NCI-H1694 (cell line): Measurements from ENCODE around the gene PARP1.
"Not testable (repeated sequence)": the region's sequence is repeated elsewhere in the genome, so short reads cannot be mapped to it uniquely, and the experiment has no call there.

ENCODE experiments used
- DNase-seq: peaks from one replicate; lab custom pipeline; 2025; lab: John Stamatoyannopoulos, UW

The PARP1 gene

DNA sequence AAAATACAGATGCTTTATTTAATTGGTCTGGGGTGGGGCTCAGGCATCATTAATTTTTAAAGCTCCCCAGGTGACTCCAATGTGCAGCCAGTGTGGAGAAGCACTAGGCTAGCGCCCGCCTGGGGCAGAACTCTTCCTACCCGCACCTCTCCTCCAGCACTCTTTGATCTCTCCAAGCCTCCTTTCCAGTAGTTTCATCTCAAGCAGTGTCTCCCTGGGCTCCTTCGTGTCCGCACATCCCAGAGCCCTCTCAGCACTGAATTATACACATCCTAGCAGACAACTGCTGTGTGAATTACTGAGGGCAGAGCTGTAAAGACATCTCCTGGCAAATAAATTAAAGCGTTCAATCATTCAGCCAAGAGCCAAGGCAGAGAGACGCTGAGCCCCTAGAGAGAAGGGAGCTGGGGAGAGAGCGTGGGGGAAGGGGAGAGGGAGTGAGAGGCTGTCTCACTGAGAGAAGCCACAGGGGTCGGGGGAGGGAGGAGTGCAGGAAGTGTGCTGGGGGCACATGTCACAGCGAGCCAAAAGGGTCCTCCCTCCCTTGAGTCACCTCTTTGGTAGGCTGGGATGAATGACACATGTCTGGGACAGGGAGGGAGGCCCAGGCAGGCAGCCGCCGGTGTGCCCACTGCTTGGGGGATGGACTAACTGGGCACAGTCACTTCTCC lies 21.0 kb upstream of the PARP1 start:
- DNase-seq: no peak

DNA sequence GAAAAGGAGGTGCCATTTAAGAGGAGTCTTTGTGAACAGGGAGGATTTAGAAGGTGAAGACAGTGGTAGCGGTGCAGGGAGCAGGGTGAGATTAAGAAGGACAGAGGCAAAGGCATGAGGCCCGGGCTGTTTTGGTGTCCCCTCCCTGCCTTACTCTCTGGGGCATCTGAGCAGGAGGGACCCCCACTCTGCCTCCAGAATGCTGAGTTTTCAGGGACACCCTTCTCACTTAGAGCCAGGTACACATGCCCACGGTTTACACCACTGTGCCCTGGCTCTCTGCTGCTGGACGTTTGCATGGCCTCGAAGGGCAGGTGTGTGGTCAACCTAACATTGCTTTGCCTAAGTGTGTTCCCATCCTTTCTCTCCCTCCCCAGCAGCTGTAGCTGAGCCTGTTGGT lies 20.5 kb upstream of the PARP1 start:
- no peak for DNase-seq

DNA sequence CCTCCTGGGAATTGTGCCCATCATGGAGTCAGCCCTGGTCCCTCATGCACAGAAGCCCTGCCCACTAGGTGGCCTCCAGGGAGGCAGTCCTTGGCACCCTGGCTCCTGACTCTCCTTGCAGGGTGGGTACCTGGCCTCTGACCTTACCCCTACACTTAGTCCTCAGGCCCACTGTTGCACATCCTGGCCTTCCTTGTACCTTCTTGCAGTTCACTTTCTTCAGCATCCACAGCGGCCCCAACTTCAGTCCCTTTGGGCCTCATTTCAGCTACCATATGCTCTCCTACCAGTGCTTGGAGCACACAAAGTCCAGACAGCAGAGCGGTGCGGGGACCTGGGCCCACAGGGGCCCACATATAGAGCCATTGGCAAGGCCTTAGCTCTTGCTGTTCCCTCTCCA lies 19.2 kb upstream of the PARP1 start:
- DNase-seq: no peak

DNA sequence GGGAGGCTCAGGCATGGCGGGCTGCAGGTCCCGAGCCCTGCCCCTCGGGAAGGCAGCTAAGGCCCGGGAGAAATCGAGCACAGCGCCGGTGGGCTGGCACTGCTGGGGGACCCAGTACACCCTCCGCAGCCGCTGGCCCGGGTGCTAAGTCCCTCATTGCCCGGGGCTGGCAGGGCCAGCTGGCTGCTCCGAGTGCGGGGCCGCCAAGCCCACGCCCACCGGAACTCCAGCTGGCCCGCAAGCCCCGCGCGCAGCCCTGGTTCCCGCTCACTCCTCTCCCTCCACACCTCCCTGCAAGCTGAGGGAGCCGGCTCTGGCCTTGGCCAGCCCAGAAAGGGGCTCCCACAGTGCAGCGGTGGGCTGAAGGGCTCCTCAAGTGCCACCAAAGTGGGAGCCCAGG lies 18.5 kb upstream of the PARP1 start:
- DNase-seq: not testable (repeated sequence)

DNA sequence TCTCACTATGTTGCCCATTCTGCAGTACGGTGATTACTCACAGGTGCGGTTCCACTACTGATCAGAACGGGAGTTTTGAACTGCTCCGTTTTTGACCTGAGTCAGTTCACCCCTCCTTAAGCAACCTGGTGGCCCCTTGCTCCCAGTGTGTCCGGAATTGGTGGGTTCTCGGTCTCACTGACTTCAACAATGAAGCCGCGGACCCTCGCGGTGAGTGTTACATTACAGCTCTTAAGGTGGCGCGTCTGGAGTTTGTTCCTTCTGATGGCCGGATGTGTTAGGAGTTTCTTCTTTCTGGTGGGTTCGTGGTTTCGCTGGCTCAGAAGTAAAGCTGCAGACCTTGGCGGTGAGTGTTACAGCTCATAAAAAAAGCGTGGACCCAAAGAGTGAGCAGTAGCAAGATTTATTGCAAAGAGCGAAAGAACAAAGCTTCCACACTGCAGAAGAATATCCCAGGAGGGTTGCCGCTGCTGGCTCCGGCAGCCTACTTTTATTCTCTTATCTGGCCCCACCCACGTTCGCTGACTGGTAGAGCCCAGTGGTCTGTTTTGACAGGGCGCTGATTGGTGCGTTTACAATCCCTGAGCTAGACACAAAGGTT lies 17.6 kb upstream of the PARP1 start:
- no peak for DNase-seq

DNA sequence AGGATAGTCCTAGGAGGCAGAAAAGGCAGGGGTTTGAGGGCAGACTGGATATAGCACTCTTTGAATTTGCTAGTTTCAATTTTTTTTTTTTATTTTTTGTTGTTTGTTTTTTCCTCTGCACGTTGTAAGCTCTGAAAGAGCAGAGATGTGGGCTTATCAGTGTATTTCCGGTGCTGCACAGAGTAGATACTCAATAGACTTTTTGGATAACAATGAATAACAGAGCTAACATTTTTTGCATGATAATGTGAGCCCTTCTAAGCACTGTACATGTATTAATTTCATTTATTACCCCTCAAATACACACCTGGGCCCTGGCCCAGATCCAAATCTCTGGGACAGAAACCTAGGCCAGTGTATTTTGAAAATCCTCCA lies 17.1 kb upstream of the PARP1 start:
- no peak for DNase-seq

DNA sequence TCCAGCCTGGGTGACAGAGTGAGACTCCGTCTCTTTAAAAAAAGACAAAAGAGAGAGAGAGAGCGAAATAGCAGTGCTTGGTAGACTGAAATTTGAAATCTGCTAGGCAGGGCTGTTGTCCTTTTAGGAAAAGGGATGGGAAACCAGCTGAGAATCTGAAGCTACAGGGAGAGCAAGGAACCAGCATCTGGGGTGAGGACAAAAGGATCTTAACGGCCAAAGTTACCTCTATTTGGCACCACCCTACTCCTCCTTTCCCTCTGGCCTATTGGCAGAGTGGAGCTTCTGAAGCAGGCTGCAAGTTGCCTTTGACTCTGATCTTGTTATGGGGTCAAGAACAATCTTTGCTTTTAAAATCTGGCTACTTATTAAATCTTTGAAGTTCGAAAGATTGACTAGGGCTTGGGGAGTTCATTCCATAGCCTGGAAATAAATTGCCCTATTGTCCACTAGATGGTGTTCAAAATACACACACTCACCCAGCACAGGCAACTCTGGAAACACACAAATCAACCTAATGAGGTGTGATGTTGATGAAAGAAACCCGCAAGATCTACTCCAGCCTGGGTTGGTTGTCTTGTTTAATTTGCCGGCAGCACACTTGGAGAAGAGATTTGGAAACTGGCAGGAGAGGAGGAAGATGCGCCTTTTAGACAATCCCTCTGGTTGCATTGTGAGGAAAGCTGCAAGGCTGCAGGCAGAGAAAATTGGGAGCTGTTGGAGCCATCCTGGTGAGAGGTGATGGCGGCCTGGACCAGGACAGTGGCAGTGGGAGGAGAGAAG lies 16.5 kb upstream of the PARP1 start:
- no peak for DNase-seq

DNA sequence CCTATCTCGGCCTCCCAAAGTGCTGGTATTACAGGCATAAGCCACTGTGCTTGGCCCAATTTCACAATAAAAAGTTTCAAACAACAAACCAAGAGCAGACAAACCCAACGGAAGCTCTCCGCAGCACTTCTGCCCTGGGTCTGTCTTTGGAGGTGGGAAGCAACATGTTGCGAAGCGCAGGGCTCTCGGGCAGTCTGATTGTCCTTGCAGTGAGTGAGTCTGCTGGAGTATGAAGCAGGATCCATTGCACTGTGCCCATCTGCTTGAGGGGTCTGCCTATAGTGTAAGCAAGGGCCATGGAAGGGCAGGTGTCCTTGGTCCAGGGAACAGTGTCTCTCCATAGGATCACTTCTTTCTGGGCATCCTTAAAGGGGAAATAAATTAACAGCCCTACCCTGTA lies 14.6 kb upstream of the PARP1 start:
- DNase-seq: no peak

DNA sequence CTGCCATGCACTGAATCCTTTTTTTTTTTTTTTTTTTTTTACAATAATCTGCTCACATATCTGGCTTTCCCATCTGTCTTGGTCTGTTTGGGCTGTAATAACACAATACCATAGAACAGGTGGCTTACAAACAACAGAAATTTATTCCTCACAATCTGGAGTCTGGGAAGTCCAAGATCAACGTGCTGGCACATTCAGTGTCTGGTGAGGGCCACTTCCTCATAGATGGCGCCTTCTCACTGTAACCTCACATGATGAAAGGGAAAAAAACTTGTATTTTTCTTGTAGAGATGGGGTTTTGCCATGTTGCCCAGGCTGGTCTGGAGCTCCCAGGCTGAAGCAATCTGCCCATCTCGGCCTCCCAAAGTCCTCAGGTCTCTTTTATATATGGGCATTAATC lies 13.0 kb upstream of the PARP1 start:
- DNase-seq: no peak

DNA sequence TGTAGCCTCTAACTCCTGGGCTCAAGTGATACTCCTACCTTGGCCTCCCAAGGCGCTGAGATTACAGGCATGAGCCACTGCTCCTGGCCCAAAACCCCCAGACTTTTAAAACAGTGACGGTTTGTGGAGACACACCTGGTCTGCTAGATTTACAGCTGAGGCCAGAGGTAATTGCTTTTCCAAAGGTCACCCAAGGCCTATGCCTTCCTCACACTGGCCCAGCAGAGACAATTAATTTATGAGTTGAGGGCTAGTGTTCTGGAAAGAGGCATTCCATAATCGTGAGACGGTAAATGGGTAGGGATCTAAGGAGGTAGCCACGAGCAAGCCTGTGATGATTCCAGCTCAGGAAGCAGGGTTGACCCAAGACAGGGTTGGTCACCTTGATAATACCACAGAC lies 12.4 kb upstream of the PARP1 start:
- DNase-seq: no peak

DNA sequence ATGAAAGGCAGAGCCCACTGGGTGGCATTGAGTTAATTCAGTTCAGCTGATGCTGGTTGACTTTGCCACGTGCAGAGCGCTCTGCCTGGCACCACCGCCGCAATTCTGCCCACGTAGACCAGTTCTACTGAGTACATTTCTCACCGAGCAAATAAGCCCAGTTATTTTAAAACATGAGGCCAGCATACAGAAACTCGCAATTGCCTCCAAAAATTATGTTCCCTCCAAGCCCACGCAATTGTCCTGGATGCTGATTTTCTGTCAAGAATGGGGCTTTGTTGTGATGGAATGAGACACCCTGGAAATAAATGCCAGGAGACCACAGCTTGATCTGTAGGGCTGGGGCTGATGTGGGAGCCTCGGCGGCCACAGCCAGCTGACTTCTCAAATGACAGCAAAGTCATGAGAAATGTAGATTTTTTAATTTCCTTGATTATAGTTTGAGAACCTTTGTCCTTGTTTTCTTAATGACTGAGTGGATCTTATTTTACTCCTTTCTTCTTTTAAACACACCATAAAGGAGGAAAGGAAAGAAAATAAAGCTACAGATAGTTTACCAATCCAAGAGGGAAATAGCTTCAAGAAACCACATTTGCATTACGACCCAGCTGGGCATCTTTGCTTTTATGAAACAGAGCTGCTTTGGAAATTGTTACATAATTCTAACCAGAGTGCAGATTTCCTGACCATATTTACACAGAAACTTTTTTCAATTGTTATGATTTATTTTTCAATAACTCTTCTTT lies 11.6 kb upstream of the PARP1 start:
- DNase-seq: no peak

DNA sequence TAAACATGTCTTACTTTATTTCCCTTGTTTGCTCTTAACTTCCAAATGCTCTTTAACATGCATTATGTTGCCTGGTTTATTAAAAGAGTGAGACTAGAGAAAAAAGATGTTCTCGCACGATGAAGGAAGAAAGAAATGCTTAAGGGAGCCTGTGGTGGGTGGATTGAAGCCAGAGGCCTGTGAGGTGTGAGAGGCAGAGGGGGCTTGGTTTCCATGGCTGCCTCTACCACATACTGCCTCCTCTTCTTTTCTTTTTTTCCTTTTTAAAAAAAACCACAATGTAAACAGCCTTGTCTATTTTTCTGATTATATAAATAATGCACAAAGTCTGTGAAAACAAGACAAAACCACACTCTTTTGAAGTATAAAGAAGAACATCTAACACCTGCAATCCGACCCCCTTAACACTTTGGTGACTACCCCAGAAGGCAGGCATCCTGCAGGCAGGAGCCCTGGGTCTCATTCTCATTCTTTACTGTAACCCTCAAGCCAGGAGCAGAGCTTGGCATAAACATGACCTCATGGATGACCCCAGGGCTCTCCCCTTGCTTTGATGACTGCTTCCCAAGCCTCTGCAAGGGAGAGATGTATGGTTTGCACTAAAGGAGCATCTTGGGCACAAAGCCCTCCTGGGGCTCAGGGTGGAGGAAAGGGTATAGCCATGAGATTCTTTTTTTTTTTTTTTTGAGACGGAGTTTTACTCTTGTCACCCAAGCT lies 10.1 kb upstream of the PARP1 start:
- no peak for DNase-seq

DNA sequence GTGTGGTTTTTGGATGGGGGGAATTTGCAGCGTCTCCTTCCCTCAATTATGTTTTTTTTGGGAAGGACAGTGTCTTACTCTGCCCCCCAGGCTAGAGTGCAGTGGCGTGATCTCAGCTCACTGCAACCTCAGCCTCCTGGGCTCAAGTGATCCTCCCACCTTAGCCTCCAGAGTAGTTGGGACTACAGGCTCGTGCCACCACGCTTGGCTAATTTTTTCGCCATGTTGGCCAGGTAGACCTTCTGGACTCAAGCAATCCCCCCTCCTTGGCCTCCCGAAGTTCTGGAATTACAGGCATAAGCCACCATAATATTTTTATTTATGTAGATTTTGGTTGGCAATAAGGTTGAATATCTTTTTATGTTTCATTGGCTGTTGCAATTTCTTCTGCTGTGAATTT lies 9.5 kb upstream of the PARP1 start:
- no peak for DNase-seq

DNA sequence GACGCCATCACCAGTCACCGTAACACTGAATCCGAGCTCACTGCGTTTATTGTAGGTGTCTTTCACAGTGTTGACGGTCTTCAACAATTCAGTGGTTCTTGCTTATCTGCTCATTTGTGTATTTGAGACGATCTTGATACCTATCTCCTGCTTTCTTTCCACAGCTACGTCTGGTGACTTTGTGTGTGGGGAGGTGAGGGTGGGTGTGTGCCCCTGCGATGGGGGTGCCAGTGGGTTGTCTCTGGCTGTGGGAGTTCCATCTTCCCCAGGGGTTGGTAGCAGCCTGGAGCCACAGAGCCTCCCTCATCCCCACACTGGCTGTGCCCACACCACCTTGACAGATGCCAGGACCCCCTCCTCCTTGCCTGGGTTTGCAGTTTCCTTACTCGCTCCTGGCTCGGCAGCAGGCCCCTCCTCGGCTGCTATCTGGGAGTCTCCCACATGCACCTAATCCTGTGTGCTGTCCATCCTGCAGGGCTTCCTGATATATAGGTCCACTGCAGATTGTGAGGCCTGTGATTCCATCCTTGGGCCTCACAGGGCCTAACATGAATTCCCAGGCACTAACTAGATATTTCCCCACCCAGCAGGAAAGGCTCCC lies 6.3 kb upstream of the PARP1 start:
- no peak for DNase-seq

DNA sequence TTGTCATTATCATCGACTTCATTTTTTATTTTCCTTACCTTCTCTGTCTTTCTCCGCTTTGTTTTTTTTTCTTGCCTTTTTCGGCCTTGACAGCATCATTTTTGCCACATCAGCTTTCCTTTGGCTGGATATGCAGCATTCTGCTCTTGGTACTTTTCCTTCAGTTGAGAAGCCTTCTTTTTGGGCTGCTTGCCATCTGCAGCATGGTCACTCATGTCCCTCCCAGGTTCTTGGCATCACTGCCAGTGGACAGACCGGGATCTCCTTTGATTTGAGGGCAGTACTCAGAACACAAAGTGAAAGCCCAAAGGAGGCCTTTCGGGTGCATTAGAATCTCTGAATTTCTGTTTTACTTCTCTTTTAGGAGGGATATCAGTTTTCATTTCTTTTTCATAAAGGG lies 3.7 kb upstream of the PARP1 start:
- no peak for DNase-seq

DNA sequence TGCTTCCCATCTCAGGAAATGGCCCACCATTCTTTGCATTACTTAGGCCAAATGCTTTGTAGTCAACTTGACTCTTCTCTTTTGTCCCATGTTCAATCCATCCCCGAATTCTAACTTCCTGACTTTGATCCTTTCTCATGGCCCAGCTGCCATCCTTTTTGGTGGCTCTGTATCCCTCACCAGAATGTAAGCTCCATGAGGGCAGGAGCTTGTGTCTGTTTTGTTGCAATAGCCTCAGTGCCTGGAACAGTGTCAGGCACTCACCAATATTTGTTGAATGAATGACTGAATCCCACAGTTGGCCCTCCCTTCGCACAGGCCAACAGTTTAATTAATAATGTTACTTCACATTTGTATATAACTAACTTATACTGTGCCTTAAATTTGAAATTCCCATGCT lies 3.1 kb upstream of the PARP1 start:
- DNase-seq: no peak

DNA sequence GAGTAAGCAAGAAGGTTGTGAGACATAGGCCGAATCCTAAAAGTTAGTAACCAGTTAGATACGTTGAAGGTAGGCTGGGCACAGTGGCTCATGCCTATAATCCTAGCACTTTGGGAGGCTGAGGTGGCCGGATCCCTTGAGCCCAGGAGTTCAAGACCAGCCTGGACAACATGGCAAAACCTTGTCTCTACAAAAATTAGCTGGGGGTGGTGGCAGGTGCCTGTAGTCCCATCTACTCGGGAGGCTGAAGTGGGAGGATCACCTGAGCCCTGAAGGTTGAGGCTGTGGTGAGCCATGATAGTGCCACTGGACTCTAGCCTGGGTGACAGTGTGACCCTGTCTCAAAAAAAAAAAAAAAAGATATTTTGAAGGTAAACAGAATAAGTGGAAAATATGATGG lies 1.5 kb upstream of the PARP1 start:
- DNase-seq: no peak

DNA sequence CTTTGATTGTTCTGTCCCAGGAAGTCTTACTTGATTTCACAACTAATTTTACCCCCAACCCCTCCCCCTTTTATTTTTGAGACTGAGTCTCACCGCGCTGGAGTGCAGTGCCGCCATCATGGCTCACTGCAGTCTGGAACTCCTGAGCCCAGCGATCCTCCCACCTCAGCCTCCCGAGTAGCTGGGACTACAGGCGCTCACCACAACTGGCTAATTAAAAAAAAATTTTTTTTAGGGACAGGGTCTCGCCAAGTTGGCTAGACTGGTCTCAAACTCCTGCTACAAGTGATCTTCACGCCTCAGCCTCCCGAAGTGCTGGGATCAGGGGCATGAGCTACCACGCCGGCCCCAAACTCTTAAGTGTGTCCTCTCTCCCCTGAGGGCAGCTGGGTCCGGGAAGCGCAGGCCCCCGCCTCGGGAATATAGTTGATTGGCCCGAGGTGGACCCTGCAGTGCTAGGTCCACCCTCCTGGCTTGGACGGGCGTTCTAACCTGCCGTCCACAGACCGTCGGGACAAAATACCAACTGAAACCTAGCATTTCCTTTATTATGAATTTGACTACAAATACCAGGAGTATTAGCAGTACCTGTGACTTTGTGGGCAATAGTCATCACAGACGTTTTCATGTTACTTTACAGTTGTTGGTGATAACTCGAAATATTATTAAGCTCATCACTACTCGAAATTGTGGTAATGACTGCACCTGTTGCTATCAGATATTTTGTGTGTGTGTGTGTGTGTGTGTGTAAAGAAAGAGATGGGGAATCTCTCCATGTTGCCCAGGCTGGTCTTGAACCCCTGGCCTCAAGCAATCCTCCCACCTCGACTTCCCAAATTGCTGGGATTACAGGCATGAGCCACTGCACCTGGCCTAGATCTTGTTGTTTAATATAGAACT lies 642 bp upstream of the PARP1 start:
- no peak for DNase-seq

DNA sequence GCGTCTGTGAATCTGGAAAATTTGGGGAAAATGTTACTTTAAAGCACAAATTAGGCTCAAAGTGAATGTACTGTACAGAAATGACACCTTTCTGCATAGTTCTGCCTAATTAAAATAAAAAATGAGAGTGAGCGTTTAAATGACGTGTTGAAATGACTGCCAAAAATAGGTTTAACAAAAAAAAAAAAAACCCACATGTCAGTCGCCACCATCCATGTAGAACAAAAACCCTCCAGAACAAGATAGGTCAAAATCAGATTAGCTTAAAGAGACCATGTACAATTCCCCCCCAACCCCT lies 745 bp downstream of the PARP1 start:
- DNase-seq: no peak

DNA sequence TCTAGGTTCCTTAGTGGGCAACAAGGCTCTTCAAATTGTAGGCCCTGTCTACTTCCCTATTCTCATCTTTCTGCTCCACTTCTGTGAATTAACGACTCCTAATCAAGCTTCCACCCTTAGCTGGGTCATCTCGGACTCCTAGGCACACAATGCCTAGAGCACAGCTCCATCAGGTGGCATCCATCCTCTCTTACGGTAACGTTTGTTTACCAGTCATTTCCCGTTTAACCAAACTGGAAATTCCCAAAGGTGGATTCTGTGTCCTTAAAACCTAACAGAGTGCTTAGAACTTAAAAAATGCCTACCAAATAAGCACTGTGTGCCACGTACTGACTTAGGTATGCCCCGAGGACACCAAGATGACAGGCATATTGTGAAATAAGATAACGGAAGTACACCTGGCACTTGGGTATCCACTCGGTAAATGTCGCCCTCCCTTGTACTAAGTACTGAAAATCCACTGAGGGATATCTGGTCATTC lies 1.5 kb downstream of the PARP1 start:
- no peak for DNase-seq
